Astrocyte (in vitro differentiated cells and primary cell): ENCODE data around the gene REC114. TPM values are rescaled to one million over a fixed set of nuclear protein-coding genes. Genes with fewer than 3 reads are reported as not detected.

Experiments
- DNase-seq: peaks from one replicate; pipeline ENCODE4 v3.0.0-alpha.2; 2010; ENCODE audit warnings: low read depth
- FAIRE-seq: peaks from 2 replicates; lab custom pipeline; 2011; peaks lifted over from hg19 to GRCh38; lab: Jason Lieb, UNC
- H2AFZ ChIP-seq: 2 replicates; pipeline ENCODE4 v1.6.0; 2012; ENCODE audit warnings: low read depth, low read length, inconsistent platforms
- H3K27ac ChIP-seq: 2 replicates; pipeline ENCODE4 v1.5.1; 2011; ENCODE audit warnings: low read depth, low read length, inconsistent platforms
- H3K27me3 ChIP-seq: 2 replicates; pipeline ENCODE4 v1.6.0; 2011; ENCODE audit warnings: low read length, inconsistent platforms; ENCODE audit not compliant: insufficient read depth
- H3K36me3 ChIP-seq: 2 replicates; pipeline ENCODE4 v1.5.1; 2011; ENCODE audit warnings: low read length, inconsistent platforms; ENCODE audit not compliant: insufficient read depth
- H3K4me1 ChIP-seq: 2 replicates; pipeline ENCODE4 v1.5.1; 2011; ENCODE audit warnings: low read length, inconsistent platforms; ENCODE audit not compliant: insufficient read depth
- H3K4me2 ChIP-seq: 2 replicates; pipeline ENCODE4 v1.6.0; 2012; ENCODE audit warnings: low read length, inconsistent platforms
- H3K4me3 ChIP-seq: 2 replicates; pipeline ENCODE4 v1.5.1; 2011; ENCODE audit warnings: low read depth, mild to moderate bottlenecking, low read length, inconsistent platforms; ENCODE audit not compliant: insufficient read depth
- H3K79me2 ChIP-seq: 2 replicates; pipeline ENCODE4 v1.6.0; 2012; ENCODE audit warnings: mild to moderate bottlenecking, low read length, inconsistent platforms; ENCODE audit not compliant: insufficient read depth
- H3K9ac ChIP-seq: 2 replicates; pipeline ENCODE4 v1.6.0; 2012; ENCODE audit warnings: mild to moderate bottlenecking, low read length, inconsistent platforms
- H3K9me3 ChIP-seq: 2 replicates; pipeline ENCODE4 v1.5.1; 2012; ENCODE audit warnings: low read depth, mild to moderate bottlenecking, low read length, inconsistent platforms; ENCODE audit not compliant: insufficient read depth
- H4K20me1 ChIP-seq: 2 replicates; pipeline ENCODE4 v1.6.0; 2012; ENCODE audit warnings: low read length, inconsistent platforms; ENCODE audit not compliant: insufficient read depth
- H3K27ac Mint-ChIP-seq: one replicate; pipeline ENCODE4 v1.8.0; 2021; ENCODE audit warnings: mild to moderate bottlenecking, mixed read lengths; ENCODE audit not compliant: unreplicated experiment
- H3K27me3 Mint-ChIP-seq: one replicate; pipeline ENCODE4 v1.8.0; 2021; ENCODE audit warnings: low read depth, mixed read lengths; ENCODE audit not compliant: unreplicated experiment
- H3K36me3 Mint-ChIP-seq: one replicate; pipeline ENCODE4 v1.8.0; 2021; ENCODE audit warnings: low read depth, mixed read lengths; ENCODE audit not compliant: unreplicated experiment
- H3K4me1 Mint-ChIP-seq: one replicate; pipeline ENCODE4 v1.8.0; 2021; ENCODE audit warnings: low read depth, mixed read lengths; ENCODE audit not compliant: unreplicated experiment
- H3K4me3 Mint-ChIP-seq: one replicate; pipeline ENCODE4 v1.8.0; 2021; ENCODE audit warnings: mild to moderate bottlenecking, moderate library complexity, mixed read lengths; ENCODE audit not compliant: unreplicated experiment
- H3K9me3 Mint-ChIP-seq: one replicate; pipeline ENCODE4 v1.8.0; 2021; ENCODE audit warnings: mild to moderate bottlenecking, mixed read lengths; ENCODE audit not compliant: unreplicated experiment
- CTCF ChIP-seq: IDR thresholded peaks from 2 replicates; pipeline ENCODE4 v1.5.1; 2011; ENCODE audit warnings: low read depth, mild to moderate bottlenecking, inconsistent platforms, low read length, moderate library complexity; ENCODE audit not compliant: insufficient read depth
- EZH2 ChIP-seq: IDR thresholded peaks from 2 replicates; pipeline ENCODE4 v1.6.1; 2012; ENCODE audit warnings: mild to moderate bottlenecking, low read length, inconsistent platforms; ENCODE audit not compliant: insufficient read depth
- total RNA-seq: library from RNA; stranded (reverse); gene quantifications from 2 replicates; pipeline ENCODE4 v1.2.1, GENCODE V29; 2021

REC114 gene
- total RNA-seq, 1 donor from 2014 or later, result not detected

GRCh38 chr15:73596174-73596573 lies 153.2 kb downstream of the REC114 start:
- TF ChIP-seq CTCF (no peak), EZH2 (no peak)
- H3K27me3 Mint-ChIP-seq, result no peaks in the 10 kb centered on the region
- DNase-seq, result peak; percentile 6
- no peak for FAIRE-seq
- H3K79me2 ChIP-seq, result peaks cover 99% of the 10 kb centered on the region
- H3K9ac ChIP-seq, result no peak overlapping the region
- no peaks in the 10 kb centered on the region for H3K9me3 Mint-ChIP-seq
- H3K9me3 ChIP-seq, result no peaks in the 10 kb centered on the region
- no peaks in the 10 kb centered on the region for H3K27me3 ChIP-seq
- H4K20me1 ChIP-seq, result peaks cover 99% of the 10 kb centered on the region
- peak overlapping the region; percentile 43 for H3K27ac Mint-ChIP-seq
- no peak overlapping the region for H3K27ac ChIP-seq
- peaks cover 8% of the 10 kb centered on the region for H3K36me3 ChIP-seq
- peaks cover 57% of the 10 kb centered on the region for H3K4me1 Mint-ChIP-seq
- H3K4me3 ChIP-seq, result no peak overlapping the region
- H3K36me3 Mint-ChIP-seq, result peaks cover 14% of the 10 kb centered on the region
- peaks cover 11% of the 10 kb centered on the region for H3K4me1 ChIP-seq
- H2AFZ ChIP-seq, result no peak overlapping the region
- H3K4me2 ChIP-seq, result no peak overlapping the region
- H3K4me3 Mint-ChIP-seq, result peak overlapping the region; percentile 11

DNA sequence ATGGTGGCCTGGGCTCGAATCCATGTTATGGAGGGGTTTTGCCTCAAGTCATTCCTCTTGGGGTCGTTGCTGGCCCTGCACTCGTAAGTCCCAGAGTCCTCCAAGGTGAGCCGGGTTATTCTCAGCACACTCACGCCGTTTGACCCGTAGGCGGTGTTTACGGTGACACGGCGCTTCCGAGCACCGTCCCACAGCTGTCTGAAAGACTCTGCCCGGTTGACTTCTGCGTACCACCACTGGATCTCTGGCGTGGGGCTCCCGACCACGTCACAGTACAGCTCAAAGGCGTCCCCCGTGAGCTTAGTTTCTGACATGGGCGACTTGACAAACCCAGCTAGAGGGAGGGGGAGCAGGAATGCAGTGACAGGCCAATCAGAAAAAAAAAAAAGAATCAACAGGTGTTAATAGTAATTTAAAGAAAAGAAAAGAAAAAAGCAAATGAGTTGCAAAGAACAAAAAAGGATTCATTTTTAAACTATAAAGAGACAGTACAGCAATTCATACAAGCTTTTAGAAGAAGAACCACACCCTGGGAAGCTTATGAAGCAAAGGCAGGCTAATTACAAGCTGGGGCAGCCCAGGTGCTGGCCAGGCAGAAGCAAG lies 154.2 kb downstream of the REC114 start:
- peaks cover 99% of the 10 kb centered on the region for H4K20me1 ChIP-seq
- H3K9me3 ChIP-seq, result no peaks in the 10 kb centered on the region
- no peak overlapping the region for H3K27ac ChIP-seq
- Mint-ChIP-seq H3K27me3 (no peaks in the 10 kb centered on the region), H3K9me3 (no peaks in the 10 kb centered on the region), H3K4me1 (peaks cover 57% of the 10 kb centered on the region), H3K36me3 (peaks cover 7% of the 10 kb centered on the region), H3K27ac (peak overlapping the region; percentile 63), H3K4me3 (no peak overlapping the region)
- FAIRE-seq (no peak), DNase-seq (no peak)
- no peaks in the 10 kb centered on the region for H3K27me3 ChIP-seq
- no peak overlapping the region for H3K4me2 ChIP-seq
- H3K9ac ChIP-seq, result no peak overlapping the region
- peaks cover 21% of the 10 kb centered on the region for H3K4me1 ChIP-seq
- TF ChIP-seq CTCF, result no peak
- TF ChIP-seq EZH2, result no peak
- H3K36me3 ChIP-seq, result no peaks in the 10 kb centered on the region
- H3K79me2 ChIP-seq, result peaks cover 99% of the 10 kb centered on the region
- no peak overlapping the region for H2AFZ ChIP-seq
- H3K4me3 ChIP-seq, result no peak overlapping the region

DNA sequence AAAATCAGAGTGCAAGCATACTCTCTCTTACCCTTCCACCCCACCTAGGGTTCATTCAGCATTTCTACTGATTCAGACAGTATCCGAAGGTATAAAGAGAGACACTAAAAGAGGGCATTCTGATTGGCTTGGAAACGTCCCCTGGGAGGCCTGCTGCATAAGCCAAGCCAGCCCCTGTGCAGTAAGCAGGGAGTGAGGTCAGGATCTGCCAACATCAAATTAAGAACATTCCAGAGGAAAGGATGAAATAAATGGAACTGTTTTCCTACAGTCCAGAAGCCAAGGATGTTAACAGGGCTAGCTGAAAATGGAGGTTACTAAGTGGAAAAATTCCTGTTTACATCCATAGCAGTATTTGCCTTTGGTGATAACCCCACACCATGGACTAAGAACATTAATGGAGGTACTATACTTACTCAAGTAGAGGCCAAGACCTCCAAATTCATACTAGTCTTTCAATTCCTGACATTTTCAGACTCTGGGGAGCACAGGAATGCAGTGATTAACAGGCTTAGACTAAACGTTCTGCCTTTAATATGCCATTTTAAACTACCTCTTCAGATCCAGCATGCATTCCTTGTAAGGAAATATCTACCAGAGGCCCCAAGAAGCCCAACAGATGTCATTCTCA lies 155.7 kb downstream of the REC114 start:
- no peak overlapping the region for H2AFZ ChIP-seq
- H3K27me3 ChIP-seq, result no peaks in the 10 kb centered on the region
- H4K20me1 ChIP-seq, result peaks cover 99% of the 10 kb centered on the region
- H3K79me2 ChIP-seq, result peaks cover 99% of the 10 kb centered on the region
- peak; percentile 55 for DNase-seq
- no peaks in the 10 kb centered on the region for H3K27me3 Mint-ChIP-seq
- peaks cover 27% of the 10 kb centered on the region for H3K4me1 ChIP-seq
- H3K4me3 ChIP-seq, result no peak overlapping the region
- no peaks in the 10 kb centered on the region for H3K36me3 ChIP-seq
- no peak overlapping the region for H3K9ac ChIP-seq
- peak overlapping the region; percentile 11 for H3K4me3 Mint-ChIP-seq
- no peak for FAIRE-seq
- H3K36me3 Mint-ChIP-seq, result peaks cover 7% of the 10 kb centered on the region
- no peaks in the 10 kb centered on the region for H3K9me3 Mint-ChIP-seq
- H3K4me2 ChIP-seq, result no peak overlapping the region
- H3K4me1 Mint-ChIP-seq, result peaks cover 50% of the 10 kb centered on the region
- peak overlapping the region; percentile 96 for H3K27ac Mint-ChIP-seq
- H3K9me3 ChIP-seq, result no peaks in the 10 kb centered on the region
- no peak overlapping the region for H3K27ac ChIP-seq
- TF ChIP-seq CTCF, result no peak
- TF ChIP-seq EZH2, result no peak
